GM06990 (cell line): ENCODE measurements around the gene TTC1.

Source experiments
- DNase-seq: peaks from one replicate; pipeline ENCODE4 v3.0.0-alpha.2; 2011; ENCODE audit not compliant: insufficient read length; ENCODE audit errors: extremely low read depth
- H3K27me3 ChIP-seq: replicated peaks from 2 replicates; pipeline ENCODE4 v1.6.0; 2011; ENCODE audit warnings: low read length; ENCODE audit not compliant: control insufficient read depth, insufficient read depth
- H3K36me3 ChIP-seq: 2 replicates; pipeline ENCODE4 v1.5.1; 2011; ENCODE audit warnings: low read length; ENCODE audit not compliant: control insufficient read depth, insufficient read depth
- H3K4me3 ChIP-seq: replicated peaks from 2 replicates; pipeline ENCODE4 v1.5.1; 2011; ENCODE audit warnings: low read depth, mild to moderate bottlenecking, control low read depth, low read length
- TF ChIP-seq, protein P1 (sequence below): IDR thresholded peaks from 2 replicates; pipeline ENCODE4 v1.5.1; 2011; ENCODE audit warnings: low read length, control low read depth, mild to moderate bottlenecking, inconsistent platforms; ENCODE audit not compliant: insufficient read depth, poor library complexity, severe bottlenecking

Gene TTC1

DNA sequence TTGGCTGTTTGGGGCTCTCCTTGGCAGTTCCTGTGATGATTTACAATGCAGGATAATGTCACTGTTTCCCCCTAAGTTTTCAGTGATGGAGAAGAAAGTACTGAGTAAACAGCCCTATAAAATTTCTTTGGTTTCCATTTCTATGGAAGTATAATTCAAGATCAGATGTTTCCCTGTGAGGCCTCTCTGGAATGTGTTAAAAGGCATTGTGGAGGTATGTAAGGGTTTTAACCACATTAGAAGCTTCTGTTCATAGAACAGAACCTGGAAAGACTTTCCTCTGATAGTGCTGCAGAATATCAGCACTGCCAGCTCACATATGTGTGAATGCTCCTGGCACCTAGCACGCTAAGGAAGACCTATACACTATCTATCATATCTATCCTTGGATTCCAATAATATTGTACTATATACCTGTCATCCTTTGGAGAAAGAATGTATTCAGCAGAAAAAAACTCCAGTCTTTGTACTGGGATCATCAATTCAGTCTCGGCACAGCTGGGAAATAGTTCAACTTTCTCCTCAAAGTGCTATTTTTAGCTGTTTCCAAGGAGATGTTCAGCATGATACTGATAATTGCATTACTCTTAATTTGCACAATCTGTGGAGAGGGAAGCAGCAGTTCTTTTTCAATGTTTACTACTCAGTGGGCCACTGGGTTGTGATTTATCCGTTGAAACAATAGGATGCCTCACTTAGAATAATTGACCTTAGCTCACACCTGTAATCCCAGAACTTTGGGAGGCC, 21.9 kb downstream of the TTC1 start:
- H3K36me3 ChIP-seq, result peaks cover 6% of the 10 kb centered on the region
- no peak overlapping the region for H3K4me3 ChIP-seq
- no peaks in the 10 kb centered on the region for H3K27me3 ChIP-seq
- TF ChIP-seq, protein P1, sequence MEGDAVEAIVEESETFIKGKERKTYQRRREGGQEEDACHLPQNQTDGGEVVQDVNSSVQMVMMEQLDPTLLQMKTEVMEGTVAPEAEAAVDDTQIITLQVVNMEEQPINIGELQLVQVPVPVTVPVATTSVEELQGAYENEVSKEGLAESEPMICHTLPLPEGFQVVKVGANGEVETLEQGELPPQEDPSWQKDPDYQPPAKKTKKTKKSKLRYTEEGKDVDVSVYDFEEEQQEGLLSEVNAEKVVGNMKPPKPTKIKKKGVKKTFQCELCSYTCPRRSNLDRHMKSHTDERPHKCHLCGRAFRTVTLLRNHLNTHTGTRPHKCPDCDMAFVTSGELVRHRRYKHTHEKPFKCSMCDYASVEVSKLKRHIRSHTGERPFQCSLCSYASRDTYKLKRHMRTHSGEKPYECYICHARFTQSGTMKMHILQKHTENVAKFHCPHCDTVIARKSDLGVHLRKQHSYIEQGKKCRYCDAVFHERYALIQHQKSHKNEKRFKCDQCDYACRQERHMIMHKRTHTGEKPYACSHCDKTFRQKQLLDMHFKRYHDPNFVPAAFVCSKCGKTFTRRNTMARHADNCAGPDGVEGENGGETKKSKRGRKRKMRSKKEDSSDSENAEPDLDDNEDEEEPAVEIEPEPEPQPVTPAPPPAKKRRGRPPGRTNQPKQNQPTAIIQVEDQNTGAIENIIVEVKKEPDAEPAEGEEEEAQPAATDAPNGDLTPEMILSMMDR, result no peak
- no peak for DNase-seq

DNA sequence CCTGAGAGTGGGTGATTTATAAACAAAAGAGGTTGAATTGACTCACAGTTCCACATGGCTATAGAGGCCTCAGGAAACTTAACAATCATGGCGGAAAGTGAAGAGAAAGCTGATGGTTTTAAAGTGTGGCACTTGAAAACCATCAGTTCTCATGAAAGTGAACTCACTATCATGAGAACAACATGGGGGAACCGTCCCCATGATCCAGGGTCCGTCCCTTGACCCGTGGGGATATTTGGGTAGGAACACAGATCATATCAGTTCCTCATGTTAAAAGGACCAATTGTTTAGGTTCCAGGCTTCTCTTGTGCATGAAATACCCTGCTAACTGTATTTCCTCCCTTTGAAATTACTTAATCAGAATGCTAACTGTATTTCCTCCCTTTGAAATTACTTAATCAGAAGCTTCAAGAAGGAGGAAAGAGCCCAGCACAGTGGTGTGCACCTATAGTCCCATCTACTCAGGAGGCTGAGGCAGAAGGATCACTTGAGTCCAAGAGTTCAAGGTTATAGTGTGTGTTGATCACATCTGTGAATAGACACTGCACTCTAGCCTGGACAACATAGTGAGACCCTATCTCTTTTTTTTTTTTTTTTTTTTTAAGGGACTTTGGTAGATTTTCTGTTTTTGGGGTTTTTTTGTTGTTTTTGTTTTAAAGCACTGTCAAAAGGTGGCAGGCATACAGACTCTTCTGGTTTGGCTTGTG, 24.8 kb downstream of the TTC1 start:
- no peak for DNase-seq
- H3K27me3 ChIP-seq, result no peaks in the 10 kb centered on the region
- TF ChIP-seq, protein P1, result no peak
- no peak overlapping the region for H3K4me3 ChIP-seq
- H3K36me3 ChIP-seq, result peaks cover 8% of the 10 kb centered on the region

- no peak for DNase-seq
- Histone ChIP-seq H3K36me3 (peaks cover 7% of the 10 kb centered on the region), H3K27me3 (no peaks in the 10 kb centered on the region), H3K4me3 (no peak overlapping the region)
- TF ChIP-seq, protein P1, result no peak
Observed at GRCh38 chr5:160036243-160036642, 27.3 kb downstream of the TTC1 start.

DNA sequence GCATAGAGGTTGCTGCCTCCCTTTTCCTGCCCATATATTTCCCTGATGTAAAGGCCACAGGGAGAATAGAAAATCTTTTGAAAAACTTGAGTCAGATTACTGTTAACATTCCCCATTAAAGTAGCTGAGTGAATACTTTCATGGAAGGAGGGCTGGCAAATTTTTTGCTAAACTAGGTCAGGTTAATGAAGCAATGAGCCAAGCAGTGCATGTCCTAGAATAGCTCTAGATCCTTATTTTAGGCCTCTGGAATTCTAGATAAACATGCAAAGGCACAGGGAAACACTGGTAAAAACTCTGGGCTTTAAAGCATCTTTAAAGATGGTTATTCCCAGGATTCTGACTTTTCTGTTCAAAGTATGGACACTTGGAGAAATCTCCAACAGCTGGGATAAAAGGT, 27.9 kb downstream of the TTC1 start:
- TF ChIP-seq, protein P1, result no peak
- H3K27me3 ChIP-seq, result no peaks in the 10 kb centered on the region
- peaks cover 7% of the 10 kb centered on the region for H3K36me3 ChIP-seq
- no peak overlapping the region for H3K4me3 ChIP-seq
- DNase-seq, result no peak

DNA sequence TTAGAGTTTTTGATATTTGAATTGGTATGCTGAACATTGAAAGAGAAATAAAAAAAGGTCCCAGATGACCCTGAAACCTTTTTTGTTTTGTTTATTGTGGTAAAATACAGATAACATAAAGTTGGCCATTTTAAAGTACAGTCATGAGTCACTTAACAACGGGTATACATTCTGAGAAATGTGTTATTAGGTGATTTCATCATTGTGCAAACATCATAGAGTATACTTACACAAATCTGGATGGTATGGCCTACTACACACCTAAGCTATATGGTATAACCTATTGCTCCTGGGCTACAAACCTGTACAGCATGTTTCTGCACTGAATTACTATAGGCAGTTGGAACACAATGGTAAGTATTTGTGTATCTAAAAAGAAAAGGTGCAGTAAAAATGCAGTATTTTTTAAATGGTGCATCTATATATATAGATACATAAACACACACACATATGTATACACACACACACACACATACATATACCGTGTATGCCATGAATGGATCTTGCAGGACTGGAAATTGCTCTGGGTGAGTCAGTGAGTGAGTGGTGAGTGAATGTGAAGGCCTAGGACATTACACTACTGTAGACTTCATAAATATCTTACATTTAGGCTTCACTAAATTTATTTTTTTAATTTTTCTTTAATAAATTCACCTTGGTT, 31.0 kb downstream of the TTC1 start:
- no peak for DNase-seq
- H3K4me3 ChIP-seq, result no peak overlapping the region
- TF ChIP-seq, protein P1, result no peak
- peaks cover 5% of the 10 kb centered on the region for H3K36me3 ChIP-seq
- H3K27me3 ChIP-seq, result no peaks in the 10 kb centered on the region
